ENCODE data around the gene RLN1. TPM values are rescaled to one million over a fixed set of nuclear protein-coding genes. Genes with fewer than 3 reads are reported as not detected.
"Not testable (repeated sequence)": the region's sequence is repeated elsewhere in the genome, so short reads cannot be mapped to it uniquely, and the experiment has no call there.

RLN1 gene
- total RNA-seq, 1 experiment from 2014 or later, result not detected

DNA sequence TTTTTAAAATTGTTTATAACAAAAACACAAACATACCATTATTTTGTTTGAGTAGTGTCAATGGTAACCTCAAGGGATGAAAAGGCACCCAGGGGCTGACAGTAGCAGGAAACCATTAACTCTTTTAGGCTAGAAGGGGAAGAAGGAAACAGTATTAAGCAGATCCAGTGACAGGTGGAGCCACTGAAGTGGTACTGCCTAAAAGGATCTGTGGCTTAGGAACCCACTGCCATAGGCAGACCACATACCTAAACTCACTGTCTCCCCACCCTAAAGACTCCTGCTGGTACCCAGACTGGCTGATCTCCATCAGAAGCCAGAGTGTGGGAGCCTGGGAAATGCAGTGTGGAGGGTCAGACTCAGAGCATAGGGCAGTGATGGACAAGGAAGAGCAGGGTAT lies 13.5 kb downstream of the RLN1 start:
- no peak for DNase-seq (ENCODE audit: low spot score)

DNA sequence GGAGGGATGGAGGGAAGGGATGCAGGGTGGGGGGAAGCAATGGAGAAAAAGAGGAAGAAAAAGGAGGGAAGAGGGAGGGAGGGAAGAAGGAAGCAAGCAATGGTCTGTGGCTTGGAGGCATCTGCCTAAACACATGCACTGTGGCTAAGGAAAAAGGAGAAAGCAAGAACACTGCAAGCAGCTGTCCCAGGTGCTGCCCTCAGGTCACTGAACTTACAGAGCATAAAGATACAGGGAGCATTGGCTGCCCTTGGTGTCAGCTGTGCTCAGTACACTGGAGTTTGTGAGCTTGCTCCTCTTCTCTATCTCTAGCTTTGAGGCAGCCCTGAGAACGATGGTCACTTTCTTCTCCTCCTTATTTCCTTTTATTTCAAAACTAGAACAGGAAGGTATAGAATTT lies 18.1 kb downstream of the RLN1 start:
- DNase-seq (ENCODE audit: low spot score), result not testable (repeated sequence)

DNA sequence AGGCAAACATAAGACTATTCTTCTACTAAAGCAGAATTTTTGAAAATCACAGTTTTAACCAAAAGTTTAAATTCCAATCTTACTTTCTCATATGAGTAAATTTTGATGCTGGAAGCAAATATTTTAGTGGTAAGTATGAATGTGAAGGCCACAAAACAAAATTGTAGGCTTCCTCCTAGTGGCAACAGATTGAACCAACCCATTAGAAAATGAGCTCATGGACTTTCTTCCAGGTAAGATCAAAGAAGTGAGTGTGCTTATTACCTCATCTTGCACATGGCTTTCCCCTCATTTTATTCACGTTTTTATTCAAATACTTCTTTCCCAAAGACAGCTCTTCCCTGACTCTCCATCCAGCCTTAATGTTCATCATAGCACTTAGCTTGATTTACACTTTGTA lies 18.6 kb downstream of the RLN1 start:
- no peak for DNase-seq (ENCODE audit: low spot score)

DNA sequence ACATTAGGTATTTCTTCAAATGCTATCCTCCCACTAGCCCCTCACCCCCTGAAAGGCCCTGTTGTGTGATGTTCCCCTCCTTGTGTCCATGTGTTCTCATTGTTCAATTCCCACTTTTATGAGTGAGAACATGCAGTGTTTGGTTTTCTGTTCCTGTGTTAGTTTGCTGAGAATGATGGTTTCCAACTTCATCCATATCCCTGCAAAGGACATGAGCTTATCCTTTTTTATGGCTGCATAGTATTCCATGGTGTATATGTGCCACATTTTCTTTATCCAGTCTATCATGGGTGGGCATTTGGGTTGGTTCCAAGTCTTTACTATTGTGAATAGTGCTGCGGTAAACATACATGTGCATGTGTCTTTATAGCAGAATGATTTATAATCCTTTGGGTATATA lies 23.3 kb downstream of the RLN1 start:
- not testable (repeated sequence) for DNase-seq (ENCODE audit: low spot score)

DNA sequence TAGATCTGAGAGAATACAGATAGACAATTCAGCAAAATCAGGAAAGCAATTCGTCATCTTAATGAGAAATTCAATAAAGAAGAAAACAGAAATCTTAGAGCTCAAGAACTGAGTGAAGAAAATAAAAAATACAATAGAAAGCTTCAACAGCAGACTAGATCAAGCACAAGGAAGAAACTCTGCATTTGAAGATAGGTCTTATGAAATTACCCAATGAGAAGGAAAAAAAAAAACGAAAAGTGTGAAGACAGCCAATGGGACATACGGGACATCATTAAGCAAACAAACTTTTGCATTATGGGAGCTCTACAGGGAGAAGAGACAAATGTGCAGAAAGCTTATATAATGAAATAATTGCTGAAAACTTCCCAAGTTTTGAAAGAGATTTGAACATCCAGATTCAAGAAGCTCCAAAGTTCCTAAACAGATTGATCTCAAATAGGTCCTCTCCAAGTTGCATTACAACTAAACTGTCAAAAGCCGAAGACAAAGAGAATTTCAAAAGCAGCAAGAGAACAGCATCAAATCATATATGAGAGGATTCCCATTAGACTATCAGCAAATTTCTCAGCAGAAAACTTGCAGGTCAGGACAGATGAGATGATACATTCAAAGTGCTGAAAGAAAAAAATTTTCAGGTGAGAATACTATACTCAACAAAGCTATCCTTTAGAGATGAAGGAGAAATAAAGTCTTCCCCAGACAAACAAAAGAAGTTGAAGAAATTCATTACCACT lies 24.3 kb downstream of the RLN1 start:
- DNase-seq (ENCODE audit: low spot score), result no peak

DNA sequence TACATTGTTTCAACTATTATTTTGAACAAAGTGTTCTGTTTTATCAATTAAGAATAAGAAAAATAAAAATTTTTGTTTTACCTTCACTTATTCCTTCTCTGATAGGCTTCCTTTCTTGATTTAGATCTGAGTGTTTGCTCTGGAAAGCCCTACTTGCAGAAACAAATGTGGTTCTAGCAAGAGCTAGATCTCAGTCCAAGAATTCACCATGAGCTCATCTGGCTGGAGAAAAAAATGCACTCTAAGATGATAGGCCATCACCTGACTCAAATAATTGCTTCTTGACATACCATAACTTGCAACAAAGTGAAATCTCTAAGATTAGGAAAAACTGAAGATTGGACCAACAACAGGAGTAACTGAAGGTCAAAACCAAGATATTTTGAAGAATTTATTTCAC lies 28.8 kb downstream of the RLN1 start:
- DNase-seq (ENCODE audit: low spot score), result no peak

DNA sequence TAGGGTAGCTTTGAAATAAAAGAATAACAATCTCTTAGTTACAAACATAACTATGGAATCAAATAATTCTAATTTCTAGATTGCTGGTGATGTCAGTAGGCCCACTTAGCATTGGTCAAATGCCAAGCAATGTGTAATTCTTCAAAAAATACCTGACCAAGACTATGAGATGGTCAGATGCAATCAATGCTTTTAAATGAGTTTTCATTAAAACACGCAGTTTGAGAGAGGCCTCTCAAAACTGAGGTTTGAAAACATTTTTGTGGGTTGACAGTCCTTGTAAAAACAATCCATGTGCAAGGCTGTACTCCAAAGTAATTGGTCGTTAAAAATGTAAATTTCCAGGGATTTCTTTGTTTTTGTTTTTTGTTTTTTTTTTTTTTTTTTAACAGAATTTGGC lies 33.9 kb downstream of the RLN1 start:
- no peak for DNase-seq (ENCODE audit: low spot score)

DNA sequence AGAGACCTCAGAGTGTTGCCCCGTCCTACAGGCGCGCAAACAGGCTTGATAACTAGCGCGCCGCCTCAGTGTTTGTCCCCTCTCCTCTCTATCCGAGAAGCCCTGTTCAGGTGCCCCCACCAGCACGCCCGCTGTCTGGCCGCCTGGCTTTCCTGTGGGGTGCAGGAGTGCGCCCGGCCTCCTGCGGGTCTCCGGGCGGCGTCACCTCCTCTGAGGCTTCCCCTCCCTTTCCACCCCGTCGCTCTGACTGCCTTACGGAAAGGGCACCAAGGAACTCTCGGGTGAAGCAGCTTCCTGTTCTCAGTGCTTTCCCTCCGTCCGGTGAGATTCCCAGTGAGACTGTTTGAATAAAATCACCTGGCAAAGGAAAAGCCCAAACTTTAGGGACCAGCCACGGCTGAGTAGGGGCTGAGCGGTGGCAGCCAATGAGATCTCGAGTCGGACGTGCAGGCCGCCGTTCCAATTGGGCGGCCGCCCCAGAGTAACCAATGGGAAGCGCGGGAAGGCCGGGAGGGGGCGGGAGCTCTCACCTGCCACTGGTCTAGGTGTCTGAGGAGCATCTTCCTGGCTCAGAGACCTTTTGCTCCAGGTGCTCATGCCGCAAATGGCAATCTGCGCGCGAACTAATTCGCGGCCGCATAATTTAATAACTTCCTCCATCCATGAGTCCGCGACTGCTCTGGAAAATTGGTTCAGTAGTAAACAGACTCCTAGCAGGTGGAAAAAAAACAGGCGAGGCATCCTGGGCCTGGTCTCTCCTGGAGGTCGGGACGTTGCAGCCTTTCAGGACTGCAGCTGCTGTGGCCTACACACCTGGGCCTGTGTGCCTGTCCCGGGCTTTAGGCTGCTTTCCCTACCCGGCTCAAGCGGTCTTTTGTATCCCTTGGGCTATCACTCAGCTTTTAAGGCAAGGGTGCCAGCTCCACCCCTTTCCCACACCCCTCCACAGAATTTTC lies 35.6 kb downstream of the RLN1 start, which contains the start of gene RLN2:
Gene RLN2, minus strand, starts transcription at position 877 of the 956 bp plus-strand sequence. Its CDS starts 136 bp downstream, at position 741.
- not testable (repeated sequence) for DNase-seq (ENCODE audit: low spot score)

DNA sequence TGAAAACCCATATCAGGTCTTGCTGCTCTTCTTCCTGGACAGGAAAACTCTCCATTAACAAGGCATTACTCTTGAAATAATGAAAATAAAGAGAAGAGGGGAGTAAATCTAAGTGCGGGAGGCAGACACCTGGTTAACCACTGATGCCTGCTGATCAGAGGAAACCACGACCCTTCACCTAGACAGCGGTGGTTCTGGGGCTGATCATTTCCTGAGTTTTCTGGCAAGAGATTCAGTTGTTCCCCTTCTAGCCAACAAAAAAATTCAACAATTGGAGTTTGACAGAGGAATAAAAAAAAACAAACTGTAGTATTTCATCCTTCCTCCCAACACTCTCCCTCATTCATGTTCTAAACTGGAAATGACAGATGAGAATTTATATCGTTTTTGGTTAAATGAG lies 38.1 kb downstream of the RLN1 start:
- DNase-seq (ENCODE audit: low spot score), result no peak

DNA sequence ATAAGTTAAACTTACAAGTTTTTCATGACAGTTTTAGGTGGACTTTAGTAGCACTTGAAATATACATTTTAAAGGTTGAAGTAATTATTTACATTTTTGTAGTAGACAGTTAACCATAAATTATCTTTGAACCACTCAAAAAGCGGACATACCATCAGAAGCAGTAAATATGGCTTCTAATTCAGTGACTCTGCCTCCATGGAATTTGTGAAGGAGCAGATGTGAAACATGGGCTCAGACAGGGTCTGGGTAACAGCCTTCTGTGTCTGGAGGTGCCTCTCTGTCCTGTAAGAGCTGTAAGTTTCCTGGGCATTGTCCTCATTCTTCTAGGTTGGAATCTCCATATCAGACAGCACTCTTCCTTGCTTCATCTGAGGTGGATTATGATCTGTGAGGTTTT lies 47.5 kb downstream of the RLN1 start:
- no peak for DNase-seq (ENCODE audit: low spot score)

DNA sequence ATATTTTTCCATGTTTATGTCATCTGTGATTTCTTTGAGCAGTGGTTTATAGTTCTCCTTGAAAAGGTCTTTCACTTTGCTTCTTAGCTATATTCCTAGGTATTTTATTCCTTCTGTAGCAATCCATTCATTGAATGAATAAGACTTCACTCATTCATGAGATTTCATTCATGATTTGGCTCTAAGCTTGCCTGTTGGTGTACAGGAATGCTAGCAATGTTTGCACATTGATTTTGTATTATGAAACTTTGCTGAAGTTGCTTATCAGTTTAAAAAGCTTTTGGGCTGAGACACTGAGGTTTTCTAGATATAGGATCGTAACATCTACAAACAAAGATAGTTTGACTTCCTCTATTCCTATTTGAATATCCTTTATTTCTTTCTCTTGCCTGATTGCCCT lies 51.1 kb downstream of the RLN1 start:
- no peak for DNase-seq (ENCODE audit: low spot score)

DNA sequence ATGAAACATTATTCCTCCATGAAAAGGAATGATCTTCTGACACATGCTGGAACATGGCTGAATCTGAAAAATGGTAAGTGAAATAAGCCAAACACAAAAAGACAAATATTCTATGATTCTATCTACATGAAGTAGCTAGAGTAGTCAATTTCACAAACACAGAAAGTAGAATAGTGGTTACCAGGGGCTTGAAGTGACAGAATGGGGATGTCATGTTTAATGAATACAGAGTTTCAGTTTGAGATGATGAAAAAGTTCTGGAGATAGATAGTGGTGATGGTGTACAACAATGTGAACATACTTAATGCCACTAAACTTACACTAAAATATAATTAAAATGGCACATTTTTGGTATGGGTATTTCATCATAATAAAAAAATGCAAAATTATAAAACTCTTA lies 53.4 kb downstream of the RLN1 start:
- no peak for DNase-seq (ENCODE audit: low spot score)

Other genes starting within 250 kb of the RLN1 start
- gene INSL6, start 154.2 kb downstream of the RLN1 start, total RNA-seq (2014; rRNA removed; shearing (Covaris generic)), result not detected in 2 replicates
- not detected in 2 replicates for gene INSL4, start 108.5 kb downstream of the RLN1 start, total RNA-seq (2014; rRNA removed; shearing (Covaris generic))
- gene RLN2, start 35.2 kb downstream of the RLN1 start, total RNA-seq (2014; rRNA removed; shearing (Covaris generic)), result not detected in 2 replicates
- 19.5 and 19.7 TPM in 2 replicates for gene PLGRKT, start 98.0 kb upstream of the RLN1 start, total RNA-seq (2014; rRNA removed; shearing (Covaris generic))
- 0.95 and 1.1 TPM in 2 replicates for gene CD274, start 110.7 kb upstream of the RLN1 start, total RNA-seq (2014; rRNA removed; shearing (Covaris generic))
- 1.9 TPM in 1 of 2 replicates, not detected in the other for gene PDCD1LG2, start 170.7 kb upstream of the RLN1 start, total RNA-seq (2014; rRNA removed; shearing (Covaris generic))

Data from H4 (cell line).